ENCODE data around the gene ZDHHC14. TPM values are rescaled to one million over a fixed set of nuclear protein-coding genes. Genes with fewer than 3 reads are reported as not detected.
A peak's percentile ranks its signal among the peaks of the same experiment; 100 is the strongest.

ZDHHC14 gene
- total RNA-seq, 2 experiments from 2014 or later = 1.3 to 1.6 TPM

GRCh38 chr6:157385482-157385881 is 4.5 kb downstream of the ZDHHC14 start:
- TF ChIP-seq CTCF (IDR thresholded peaks at IDR 0.05) = no peak
- Histone ChIP-seq H3K4me1 (ENCODE audit: insufficient read depth, low read length) (peaks cover 10% of the 10 kb centered on the region), H3K27ac (ENCODE audit: low read depth in 1 of 2, low read length in 2 of 2) (no peak overlapping the region), H3K36me3 (ENCODE audit: insufficient read depth, low read length) (no peaks in the 10 kb centered on the region), H3K27me3 (ENCODE audit: control insufficient read depth in 1 of 2, insufficient read depth in 2 of 2, low read length in 2 of 2) (no peaks in the 10 kb centered on the region), H3K9me3 (ENCODE audit: control insufficient read depth in 1 of 2, insufficient read depth in 1 of 2, low read length in 2 of 2) (peaks cover 0 to 5% of the 10 kb centered on the region in 2 experiments), H3K4me3 (ENCODE audit: low read length) (no peak overlapping the region)
- POLR2A ChIA-PET = no interaction called here
- DNase-seq (peak in 1 of 14 experiments; percentile 6), ATAC-seq (ENCODE audit: poor library complexity) (no peak)
- Mint-ChIP-seq H3K27ac (no peak overlapping the region), H3K4me3 (peak overlapping the region; percentile 18), H3K4me1 (ENCODE audit: low read depth) (peaks cover 6% of the 10 kb centered on the region), H3K27me3 (no peaks in the 10 kb centered on the region), H3K9me3 (peaks cover 7% of the 10 kb centered on the region), H3K36me3 (ENCODE audit: low read depth) (peaks cover 5% of the 10 kb centered on the region)
- intact Hi-C loops (cut with DNase I, micrococcal nuclease) = loop anchor here (10.0 kb wide), 3 partner anchors 161 to 701 kb away; no protein-coding TSS in a partner anchor
- CTCF ChIA-PET = no interaction called here

- DNase-seq = no peak
- Mint-ChIP-seq H3K27me3 (no peaks in the 10 kb centered on the region), H3K36me3 (ENCODE audit: low read depth) (peaks cover 5% of the 10 kb centered on the region), H3K27ac (no peak overlapping the region), H3K4me1 (ENCODE audit: low read depth) (peaks cover 6% of the 10 kb centered on the region), H3K9me3 (peaks cover 9% of the 10 kb centered on the region), H3K4me3 (no peak overlapping the region)
- peaks cover 0 to 11% of the 10 kb centered on the region in 2 experiments for H3K9me3 ChIP-seq (ENCODE audit: control insufficient read depth in 1 of 2, insufficient read depth in 1 of 2, low read length in 2 of 2)
- no peak overlapping the region for H3K27ac ChIP-seq (ENCODE audit: low read depth in 1 of 2, low read length in 2 of 2)
- ChIA-PET CTCF (no interaction called here), POLR2A (no interaction called here)
- H3K4me3 ChIP-seq (ENCODE audit: low read length) = no peak overlapping the region
- H3K4me1 ChIP-seq (ENCODE audit: insufficient read depth, low read length) = peaks cover 10% of the 10 kb centered on the region
- H3K27me3 ChIP-seq (ENCODE audit: control insufficient read depth in 1 of 2, insufficient read depth in 2 of 2, low read length in 2 of 2) = no peaks in the 10 kb centered on the region
- H3K36me3 ChIP-seq (ENCODE audit: insufficient read depth, low read length) = no peaks in the 10 kb centered on the region
- TF ChIP-seq CTCF (IDR thresholded peaks at IDR 0.05) = no peak
- intact Hi-C loops (cut with DNase I, micrococcal nuclease) = loop anchor here (10.0 kb wide), 3 partner anchors 161 to 701 kb away; no protein-coding TSS in a partner anchor
- no peak for ATAC-seq (ENCODE audit: poor library complexity)
Measured at GRCh38 chr6:157386023-157386422, 5.0 kb downstream of the ZDHHC14 start.

- TF ChIP-seq CTCF (IDR thresholded peaks at IDR 0.05) = no peak
- H3K36me3 Mint-ChIP-seq (ENCODE audit: low read depth) = peaks cover 5% of the 10 kb centered on the region
- CTCF ChIA-PET = no interaction called here
- H3K4me3 Mint-ChIP-seq = no peak overlapping the region
- no peak overlapping the region for H3K4me3 ChIP-seq (ENCODE audit: low read length)
- POLR2A ChIA-PET = interaction anchor here (0.7 kb wide), 1 partner anchor 11 kb away, joined by 3 read pairs; no protein-coding TSS in a partner anchor
- peaks cover 10% of the 10 kb centered on the region for H3K4me1 ChIP-seq (ENCODE audit: insufficient read depth, low read length)
- H3K36me3 ChIP-seq (ENCODE audit: insufficient read depth, low read length) = no peaks in the 10 kb centered on the region
- H3K4me1 Mint-ChIP-seq (ENCODE audit: low read depth) = peaks cover 6% of the 10 kb centered on the region
- H3K9me3 ChIP-seq (ENCODE audit: control insufficient read depth in 1 of 2, insufficient read depth in 1 of 2, low read length in 2 of 2) = peaks cover 0 to 15% of the 10 kb centered on the region in 2 experiments
- no peak overlapping the region for H3K27ac Mint-ChIP-seq
- no peaks in the 10 kb centered on the region for H3K27me3 ChIP-seq (ENCODE audit: control insufficient read depth in 1 of 2, insufficient read depth in 2 of 2, low read length in 2 of 2)
- no peak overlapping the region for H3K27ac ChIP-seq (ENCODE audit: low read depth in 1 of 2, low read length in 2 of 2)
- DNase-seq (no peak), ATAC-seq (ENCODE audit: poor library complexity) (no peak)
- intact Hi-C loops (cut with DNase I, micrococcal nuclease) = loop anchor here (10.0 kb wide), 3 partner anchors 162 to 702 kb away; no protein-coding TSS in a partner anchor
- peaks cover 9% of the 10 kb centered on the region for H3K9me3 Mint-ChIP-seq
- H3K27me3 Mint-ChIP-seq = no peaks in the 10 kb centered on the region
Measured at GRCh38 chr6:157386454-157386853, 5.5 kb downstream of the ZDHHC14 start.
